Transverse colon (tissue), 3 donors: Measurements from ENCODE around the gene FLACC1.

Experiments
- EP300 ChIP-seq: sonication (generic); formaldehyde crosslinking; IDR thresholded peaks from one replicate; pipeline ENCODE4 v1.6.1; 2017; ENCODE audit warnings: antibody characterized with exemption, low read depth
- TF ChIP-seq, protein P1 (sequence below), 5 experiments: fragments of 200-600 bp in 3 of 5; fragments of 450-650 bp in 2 of 5; sonication (generic) in 3 of 5; IDR thresholded peaks; 1 replicate in 2 of 5; 2 replicates in 3 of 5; pipeline ENCODE4 v1.5.1; 2016 to 2017; ENCODE audit warnings: antibody characterized with exemption in 5 of 5, inconsistent platforms in 3 of 5, mild to moderate bottlenecking in 2 of 5, moderate library complexity in 1 of 5

DNA sequence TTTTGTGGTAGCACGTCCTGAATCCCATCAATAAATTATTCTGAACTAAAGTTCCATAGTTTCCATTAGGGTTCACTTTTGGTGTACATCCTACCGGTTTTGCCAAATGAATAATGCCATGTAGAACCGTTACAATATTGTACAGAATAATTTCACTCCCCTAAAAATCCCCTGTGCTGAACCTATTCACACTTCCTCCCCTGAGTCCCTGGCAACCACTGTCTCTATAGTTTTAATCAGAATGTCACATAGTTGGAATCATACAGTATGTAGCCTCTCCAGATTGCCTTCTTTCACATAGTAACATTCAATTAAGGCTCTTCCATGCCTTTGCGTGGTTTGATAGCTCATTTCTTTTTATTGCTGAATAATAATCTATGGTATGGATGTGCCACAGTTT lies 106.4 kb downstream of the FLACC1 start:
- TF ChIP-seq, protein P1, sequence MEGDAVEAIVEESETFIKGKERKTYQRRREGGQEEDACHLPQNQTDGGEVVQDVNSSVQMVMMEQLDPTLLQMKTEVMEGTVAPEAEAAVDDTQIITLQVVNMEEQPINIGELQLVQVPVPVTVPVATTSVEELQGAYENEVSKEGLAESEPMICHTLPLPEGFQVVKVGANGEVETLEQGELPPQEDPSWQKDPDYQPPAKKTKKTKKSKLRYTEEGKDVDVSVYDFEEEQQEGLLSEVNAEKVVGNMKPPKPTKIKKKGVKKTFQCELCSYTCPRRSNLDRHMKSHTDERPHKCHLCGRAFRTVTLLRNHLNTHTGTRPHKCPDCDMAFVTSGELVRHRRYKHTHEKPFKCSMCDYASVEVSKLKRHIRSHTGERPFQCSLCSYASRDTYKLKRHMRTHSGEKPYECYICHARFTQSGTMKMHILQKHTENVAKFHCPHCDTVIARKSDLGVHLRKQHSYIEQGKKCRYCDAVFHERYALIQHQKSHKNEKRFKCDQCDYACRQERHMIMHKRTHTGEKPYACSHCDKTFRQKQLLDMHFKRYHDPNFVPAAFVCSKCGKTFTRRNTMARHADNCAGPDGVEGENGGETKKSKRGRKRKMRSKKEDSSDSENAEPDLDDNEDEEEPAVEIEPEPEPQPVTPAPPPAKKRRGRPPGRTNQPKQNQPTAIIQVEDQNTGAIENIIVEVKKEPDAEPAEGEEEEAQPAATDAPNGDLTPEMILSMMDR (IDR thresholded peaks at IDR 0.05): no peak
- no peak for TF ChIP-seq EP300
